PC-3 (cell line): ENCODE results near the gene LRRC7. TPM values are rescaled to one million over a fixed set of nuclear protein-coding genes. Genes with fewer than 3 reads are reported as not detected.

Experiments used
- ATAC-seq: fragments of 200-7000 bp; cut with Tn5 transposase; 2 replicates; pipeline ENCODE4 v1.9.1; 2020; ENCODE audit warnings: mild to moderate bottlenecking, moderate library complexity
- BruUV-seq: library from RNA; stranded (reverse); fragments of 400-500 nt; replicated peaks from 2 replicates; lab custom pipeline; 2021; lab: Mats Ljungman, UMichigan
- CTCF ChIA-PET: fragments of 300-600 bp; sonication (Branson Sonifier 250); formaldehyde crosslinking; loops from one replicate; lab custom pipeline; 2022; ENCODE audit warnings: antibody characterized with exemption; lab: Charles Lee
- POLR2A ChIA-PET: fragments of 300-600 bp; sonication (Branson Sonifier 250); formaldehyde crosslinking; loops from one replicate; lab custom pipeline; 2022; ENCODE audit warnings: antibody characterized with exemption; ENCODE audit not compliant: unreplicated experiment; lab: Charles Lee
- DNase-seq: peaks from one replicate; pipeline ENCODE4 v3.0.0-alpha.2; 2015
- H2AFZ ChIP-seq: fragments of 300-600 bp; sonication (generic); 2 replicates; pipeline ENCODE4 v1.6.0; 2016; ENCODE audit warnings: antibody characterized with exemption, low read length
- H3F3A ChIP-seq: fragments of 300-600 bp; sonication (generic); one replicate; pipeline ENCODE4 v1.6.0; 2017; ENCODE audit warnings: antibody characterized with exemption, low read length, control low read depth, mild to moderate bottlenecking; ENCODE audit not compliant: unreplicated experiment
- H3K27ac ChIP-seq: fragments of 300-600 bp; sonication (generic); 2 replicates; pipeline ENCODE4 v1.5.1; 2016; ENCODE audit warnings: mild to moderate bottlenecking, low read length
- H3K27me3 ChIP-seq: fragments of 300-600 bp; sonication (generic); 2 replicates; pipeline ENCODE4 v1.6.1; 2016; ENCODE audit warnings: low read length, mixed read lengths
- H3K36me3 ChIP-seq: fragments of 300-600 bp; sonication (generic); 2 replicates; pipeline ENCODE4 v1.6.1; 2016; ENCODE audit warnings: low read depth, mixed run types, low read length, mixed read lengths
- H3K4me1 ChIP-seq: fragments of 300-600 bp; sonication (generic); 2 replicates; pipeline ENCODE4 v1.5.1; 2016; ENCODE audit warnings: low read length; ENCODE audit not compliant: insufficient read depth
- H3K4me2 ChIP-seq: fragments of 300-600 bp; sonication (generic); 2 replicates; pipeline ENCODE4 v1.6.0; 2016; ENCODE audit warnings: low read length
- H3K4me3 ChIP-seq: fragments of 300-600 bp; sonication (generic); 2 replicates; pipeline ENCODE4 v1.5.1; 2016; ENCODE audit warnings: mild to moderate bottlenecking, low read length, mixed read lengths
- H3K79me2 ChIP-seq: fragments of 300-600 bp; sonication (generic); 2 replicates; pipeline ENCODE4 v1.6.1; 2017; ENCODE audit warnings: low read length, mixed read lengths
- H3K9ac ChIP-seq: fragments of 300-600 bp; sonication (generic); 2 replicates; pipeline ENCODE4 v1.6.0; 2016; ENCODE audit warnings: mild to moderate bottlenecking, low read length
- H3K9me2 ChIP-seq: fragments of 300-600 bp; sonication (generic); replicated peaks from 2 replicates; pipeline ENCODE4 v1.6.1; 2016; ENCODE audit warnings: mixed run types, low read length, mixed read lengths
- H3K9me3 ChIP-seq: fragments of 300-600 bp; sonication (generic); 2 replicates; pipeline ENCODE4 v1.6.1; 2016; ENCODE audit warnings: low read length, mixed read lengths
- H4K20me1 ChIP-seq: fragments of 300-600 bp; sonication (generic); 2 replicates; pipeline ENCODE4 v1.6.1; 2016; ENCODE audit warnings: low read length, mixed read lengths
- EZH2 ChIP-seq: fragments of 300-600 bp; sonication (generic); IDR thresholded peaks from one replicate; pipeline ENCODE4 v1.6.1; 2017; ENCODE audit warnings: antibody characterized with exemption, mild to moderate bottlenecking, low read length; ENCODE audit not compliant: unreplicated experiment
- EZH2phosphoT487 ChIP-seq: fragments of 300-600 bp; sonication (generic); IDR thresholded peaks from 2 replicates; pipeline ENCODE4 v1.6.1; 2018; ENCODE audit warnings: mild to moderate bottlenecking, antibody characterized with exemption, low read length, borderline replicate concordance
- intact Hi-C: fragments of 100-400 bp; cut with micrococcal nuclease; formaldehyde crosslinking; loops from 2 replicates; pipeline ENCODE4 v1.9.0; 2023
- total RNA-seq: library from RNA; depleted of rRNA; stranded (reverse); fragments of >200 nt; gene quantifications from 2 replicates; pipeline ENCODE4 v1.2.3, GENCODE V29; 2014
- TF ChIP-seq, protein P1 (sequence below): fragments of 300-600 bp; sonication (generic); conservative IDR thresholded peaks from 2 replicates; pipeline ENCODE4 v1.5.1; 2017; ENCODE audit warnings: antibody characterized with exemption, low read depth, mild to moderate bottlenecking, low read length

Gene LRRC7
- total RNA-seq, 1 experiment from 2014 or later = 0.04 TPM

- Histone ChIP-seq H3K4me1 (no peaks in the 10 kb centered on the region), H3K36me3 (no peaks in the 10 kb centered on the region), H3K4me2 (no peak overlapping the region), H3K9me3 (no peaks in the 10 kb centered on the region), H3F3A (no peaks in the 10 kb centered on the region), H3K4me3 (no peak overlapping the region), H3K9me2 (no peaks in the 10 kb centered on the region), H3K27ac (no peak overlapping the region), H3K9ac (no peak overlapping the region), H3K79me2 (no peaks in the 10 kb centered on the region), H4K20me1 (no peaks in the 10 kb centered on the region), H3K27me3 (peaks cover 16% of the 10 kb centered on the region; the same call in 1 of the 2 replicates), H2AFZ (no peak overlapping the region)
- CTCF ChIA-PET = no interaction called here
- TF ChIP-seq EZH2phosphoT487 (no peak), EZH2 (no peak)
- TF ChIP-seq, protein P1, sequence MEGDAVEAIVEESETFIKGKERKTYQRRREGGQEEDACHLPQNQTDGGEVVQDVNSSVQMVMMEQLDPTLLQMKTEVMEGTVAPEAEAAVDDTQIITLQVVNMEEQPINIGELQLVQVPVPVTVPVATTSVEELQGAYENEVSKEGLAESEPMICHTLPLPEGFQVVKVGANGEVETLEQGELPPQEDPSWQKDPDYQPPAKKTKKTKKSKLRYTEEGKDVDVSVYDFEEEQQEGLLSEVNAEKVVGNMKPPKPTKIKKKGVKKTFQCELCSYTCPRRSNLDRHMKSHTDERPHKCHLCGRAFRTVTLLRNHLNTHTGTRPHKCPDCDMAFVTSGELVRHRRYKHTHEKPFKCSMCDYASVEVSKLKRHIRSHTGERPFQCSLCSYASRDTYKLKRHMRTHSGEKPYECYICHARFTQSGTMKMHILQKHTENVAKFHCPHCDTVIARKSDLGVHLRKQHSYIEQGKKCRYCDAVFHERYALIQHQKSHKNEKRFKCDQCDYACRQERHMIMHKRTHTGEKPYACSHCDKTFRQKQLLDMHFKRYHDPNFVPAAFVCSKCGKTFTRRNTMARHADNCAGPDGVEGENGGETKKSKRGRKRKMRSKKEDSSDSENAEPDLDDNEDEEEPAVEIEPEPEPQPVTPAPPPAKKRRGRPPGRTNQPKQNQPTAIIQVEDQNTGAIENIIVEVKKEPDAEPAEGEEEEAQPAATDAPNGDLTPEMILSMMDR = no peak
- ATAC-seq = no peak
- BruUV-seq = no TSS peak
- POLR2A ChIA-PET = no interaction called here
- DNase-seq = no peak
- intact Hi-C loops = no loop called here
Measured at GRCh38 chr1:69752831-69753230, 185.1 kb downstream of the LRRC7 start.

DNA sequence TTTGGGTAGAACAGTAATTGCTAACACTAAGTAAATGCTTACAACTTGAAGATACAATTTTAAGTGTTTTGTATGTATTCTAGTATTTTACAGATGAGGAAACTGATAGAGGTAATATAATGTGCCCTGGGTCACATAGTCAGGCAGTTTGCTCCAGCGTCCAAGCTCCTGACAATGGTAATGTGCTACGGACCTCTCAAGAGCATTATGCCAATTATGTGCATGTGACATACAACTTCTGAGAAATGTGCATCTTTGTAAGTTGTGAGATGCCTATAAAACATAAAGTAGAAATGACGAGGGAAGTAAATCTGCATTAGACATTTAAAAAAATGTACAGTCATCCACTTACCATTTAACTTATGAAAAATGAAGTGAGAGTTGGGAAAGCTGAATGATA lies 186.8 kb downstream of the LRRC7 start:
- intact Hi-C loops = no loop called here
- Histone ChIP-seq H3K4me2 (no peak overlapping the region), H3K27ac (no peak overlapping the region), H4K20me1 (no peaks in the 10 kb centered on the region), H3K4me1 (no peaks in the 10 kb centered on the region), H3K9me2 (no peaks in the 10 kb centered on the region), H3K9ac (no peak overlapping the region), H3K4me3 (no peak overlapping the region), H3K27me3 (peaks cover 28% of the 10 kb centered on the region), H3F3A (no peaks in the 10 kb centered on the region), H3K9me3 (no peaks in the 10 kb centered on the region), H3K79me2 (no peaks in the 10 kb centered on the region), H2AFZ (no peak overlapping the region), H3K36me3 (no peaks in the 10 kb centered on the region)
- no TSS peak for BruUV-seq
- ChIA-PET CTCF (no interaction called here), POLR2A (no interaction called here)
- DNase-seq (no peak), ATAC-seq (no peak)
- TF ChIP-seq EZH2phosphoT487 = no peak
- TF ChIP-seq, protein P1 = no peak
- TF ChIP-seq EZH2 = no peak

DNA sequence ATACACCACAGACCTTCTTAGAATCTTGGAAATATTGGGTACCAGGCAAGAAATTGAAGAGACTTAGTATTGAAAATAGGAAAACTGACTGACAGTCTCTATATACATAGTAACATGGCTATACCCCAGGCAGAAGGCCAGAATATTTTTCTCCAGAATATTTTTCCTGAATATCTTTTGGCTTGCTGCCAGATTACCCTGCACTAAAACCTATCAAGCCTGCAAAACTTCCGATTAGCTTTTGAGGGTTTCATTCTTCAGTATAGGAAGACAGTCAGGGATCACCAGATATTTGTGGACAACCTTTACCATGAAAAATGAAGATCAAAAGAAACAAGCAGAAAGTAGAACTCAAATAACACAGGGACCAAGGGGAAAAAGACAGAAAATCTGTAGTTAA lies 187.9 kb downstream of the LRRC7 start:
- Histone ChIP-seq H3K4me3 (no peak overlapping the region), H3K9ac (no peak overlapping the region), H3F3A (no peaks in the 10 kb centered on the region), H3K4me1 (no peaks in the 10 kb centered on the region), H3K27me3 (peaks cover 38% of the 10 kb centered on the region), H3K79me2 (no peaks in the 10 kb centered on the region), H2AFZ (no peak overlapping the region), H3K9me2 (no peaks in the 10 kb centered on the region), H4K20me1 (no peaks in the 10 kb centered on the region), H3K27ac (no peak overlapping the region), H3K4me2 (no peak overlapping the region), H3K9me3 (no peaks in the 10 kb centered on the region), H3K36me3 (no peaks in the 10 kb centered on the region)
- no TSS peak for BruUV-seq
- ChIA-PET POLR2A (no interaction called here), CTCF (no interaction called here)
- DNase-seq (no peak), ATAC-seq (no peak)
- intact Hi-C loops = no loop called here
- TF ChIP-seq, protein P1 = no peak
- no peak for TF ChIP-seq EZH2
- no peak for TF ChIP-seq EZH2phosphoT487
